GM21447 (cell line): ENCODE data around the gene SOS2.
A peak's percentile ranks its signal among the peaks of the same experiment; 100 is the strongest.

Source experiments
- ATAC-seq: cut with Tn5 transposase; IDR thresholded peaks from one replicate; pipeline ENCODE4 v1.9.1; 2021; ENCODE audit not compliant: unreplicated experiment

Gene SOS2

DNA sequence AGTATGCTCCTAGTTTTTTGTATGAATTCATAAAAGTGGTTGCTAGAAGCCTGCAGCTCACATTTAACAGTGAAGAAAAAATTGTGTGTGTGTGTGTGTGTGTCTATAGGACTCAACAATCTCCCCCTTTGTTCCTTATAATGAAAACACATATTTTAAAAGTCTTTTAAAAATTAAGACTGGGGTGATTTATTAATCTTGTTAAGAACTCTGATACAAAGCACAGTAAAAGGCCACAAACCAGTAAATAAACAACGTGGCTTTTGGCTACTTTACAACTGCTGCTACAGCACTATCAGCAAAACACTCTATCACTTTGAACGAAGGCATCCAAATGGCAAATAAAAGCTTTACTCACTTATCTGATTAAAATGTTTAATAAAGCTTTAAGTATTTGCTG, 114.4 kb downstream of the SOS2 start:
- no peak for ATAC-seq

DNA sequence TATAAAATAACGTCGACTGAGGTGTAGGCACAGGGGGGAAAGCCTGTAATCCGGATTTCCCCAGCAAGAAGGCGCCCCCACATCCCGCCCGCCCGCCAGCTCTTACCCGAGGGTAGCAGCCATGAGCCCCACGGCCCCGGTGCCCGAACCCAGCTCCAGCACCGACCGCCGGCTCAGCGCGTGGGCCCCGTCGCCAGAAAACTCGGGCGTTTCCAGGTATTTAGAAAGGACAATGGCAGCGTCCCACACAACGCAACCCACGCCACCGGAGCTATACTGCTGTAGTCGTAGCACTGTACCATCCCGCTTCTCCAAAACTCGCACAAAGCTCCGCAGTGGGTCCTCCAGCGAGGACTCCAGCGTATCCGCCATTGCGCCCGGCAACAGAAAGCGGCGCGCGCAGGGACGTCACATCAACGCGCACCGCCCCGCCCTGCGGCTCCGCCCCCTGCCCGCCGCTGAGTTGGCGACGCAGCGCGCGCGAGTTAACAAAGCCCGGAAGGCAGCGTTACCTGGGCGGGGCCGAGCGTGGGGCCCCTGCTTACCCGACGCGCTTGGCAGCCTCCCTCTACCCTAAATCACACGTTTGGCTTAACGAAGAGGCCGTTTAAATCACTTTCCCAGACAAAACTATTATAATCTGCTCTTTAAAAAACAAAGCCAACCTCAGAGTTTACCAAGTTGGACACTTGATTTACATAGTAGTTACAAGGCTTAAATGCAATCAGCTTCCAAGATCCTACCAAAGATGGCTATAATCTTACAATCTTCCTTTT, 115.0 kb downstream of the SOS2 start, which contains the start of gene VCPKMT:
Gene VCPKMT, minus strand, starts transcription at position 392 of the 776 bp plus-strand sequence. Its CDS starts 20 bp downstream, at position 372.
- ATAC-seq, result peak; percentile 93

DNA sequence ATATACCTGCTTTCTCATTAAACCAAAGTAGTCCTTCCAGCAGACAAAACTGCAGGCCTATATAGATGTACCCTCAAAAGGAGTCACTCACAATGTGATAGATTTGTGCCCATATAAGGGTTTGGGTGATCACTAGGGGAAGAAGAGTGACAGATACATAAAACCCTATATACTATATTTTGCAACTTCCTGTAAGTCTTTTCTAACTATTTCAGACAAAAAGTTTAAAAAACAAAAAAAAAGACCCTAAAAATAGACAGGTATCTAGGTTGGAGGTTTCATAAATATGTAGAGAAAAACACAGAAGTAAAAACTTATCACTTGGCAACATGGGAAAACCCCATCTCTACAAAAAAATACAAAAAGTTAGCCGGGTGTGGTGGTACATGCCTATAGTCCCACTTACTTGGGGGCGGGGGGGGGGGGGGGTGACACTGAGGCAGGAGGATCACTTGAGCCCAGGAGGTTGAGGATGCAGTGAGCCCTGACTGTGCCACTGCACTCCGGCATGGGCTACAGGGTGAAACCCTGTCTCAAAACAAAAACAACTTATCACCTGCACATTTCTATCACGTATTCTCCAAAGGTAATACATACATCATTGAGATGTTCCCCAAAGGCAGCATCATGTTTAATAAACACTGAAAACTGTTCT, 117.9 kb downstream of the SOS2 start:
- no peak for ATAC-seq

DNA sequence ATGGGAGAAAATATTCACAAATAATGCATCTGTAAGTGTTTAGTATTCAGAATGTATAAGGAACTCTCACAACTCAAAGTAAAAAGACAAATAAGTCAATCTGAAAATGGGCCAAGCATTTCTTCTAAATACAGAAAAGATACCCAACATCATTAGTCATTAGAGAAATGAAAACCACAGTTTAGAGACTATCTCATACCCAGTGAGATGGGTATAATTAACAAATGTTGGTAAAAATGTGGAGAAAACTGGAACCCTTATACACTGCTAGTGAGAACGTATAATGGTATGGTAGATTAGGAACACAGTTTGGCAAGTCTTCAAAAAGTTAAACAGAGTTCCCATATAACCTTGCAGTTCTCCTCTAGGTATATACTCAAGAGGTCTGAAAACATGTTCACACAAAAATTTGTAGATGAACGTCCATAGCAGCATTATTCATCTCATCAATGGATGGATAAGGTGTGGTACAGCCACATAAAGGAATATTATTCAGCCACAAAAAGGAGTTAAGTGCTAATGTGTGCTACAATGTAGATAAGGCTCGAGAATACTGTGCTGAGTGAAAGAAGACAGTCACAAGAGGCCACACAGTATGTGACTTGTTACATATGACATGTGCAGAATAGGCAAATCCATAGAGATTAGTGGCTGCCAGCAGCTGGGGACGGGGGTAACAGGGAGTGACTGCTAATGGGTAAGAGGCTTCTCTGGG, 120.9 kb downstream of the SOS2 start:
- ATAC-seq, result no peak

DNA sequence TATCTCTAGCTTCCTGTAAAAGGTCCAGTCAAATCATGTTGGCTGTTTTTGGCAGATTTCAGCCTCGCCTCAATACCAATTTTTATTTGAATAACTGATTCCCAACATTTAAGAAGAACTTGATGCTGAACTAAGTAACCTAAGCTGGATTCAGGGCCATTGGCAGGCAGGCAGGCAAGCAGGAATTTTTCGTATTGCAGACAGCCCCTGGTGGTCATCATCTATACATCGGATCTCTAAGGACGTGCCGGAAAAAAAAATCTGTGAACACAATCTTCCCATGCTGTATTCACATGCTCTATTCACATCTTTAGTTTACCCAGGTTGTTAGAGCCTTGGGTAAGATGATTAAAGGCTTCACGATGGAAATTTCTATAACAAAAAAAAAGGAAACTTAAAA, 122.0 kb downstream of the SOS2 start:
- no peak for ATAC-seq

DNA sequence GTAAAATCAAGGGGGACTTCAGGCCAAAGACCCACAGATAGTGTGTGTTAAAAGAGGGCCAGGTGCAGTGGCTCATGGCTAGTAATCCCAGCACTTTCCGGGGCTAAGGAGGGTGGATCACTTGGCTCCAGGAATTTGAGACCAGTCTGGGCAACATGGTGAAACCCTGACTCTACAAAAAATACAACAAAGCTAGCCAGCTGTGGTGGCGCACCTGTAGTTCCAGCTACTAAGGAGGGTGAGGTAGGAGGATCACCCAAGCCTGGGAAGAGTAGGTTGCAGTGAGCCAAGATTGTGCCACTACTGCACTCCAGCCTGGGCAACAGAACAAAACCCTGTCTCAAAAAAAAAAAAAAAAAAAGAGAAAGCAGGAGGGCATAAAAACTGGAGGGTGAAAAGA, 123.5 kb downstream of the SOS2 start:
- no peak for ATAC-seq

DNA sequence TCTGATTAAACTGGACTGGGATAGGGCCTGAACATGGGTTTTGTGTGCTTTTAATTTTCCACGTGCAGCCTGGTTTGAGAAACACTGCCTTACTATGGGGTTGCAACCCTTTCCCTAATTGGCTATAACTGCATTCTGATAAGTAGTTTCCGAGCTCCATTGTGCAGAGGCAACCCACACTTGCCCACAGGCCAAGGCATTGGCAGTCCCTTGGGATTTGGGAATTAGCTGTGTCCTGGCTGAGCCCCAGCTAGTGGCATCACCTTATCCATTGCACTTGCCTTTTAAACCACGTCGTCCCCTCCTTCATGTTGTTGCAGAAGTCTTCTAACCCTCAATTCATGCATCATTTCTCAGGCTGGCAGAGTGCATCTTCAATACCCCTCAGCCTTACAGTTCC, 125.2 kb downstream of the SOS2 start:
- no peak for ATAC-seq

DNA sequence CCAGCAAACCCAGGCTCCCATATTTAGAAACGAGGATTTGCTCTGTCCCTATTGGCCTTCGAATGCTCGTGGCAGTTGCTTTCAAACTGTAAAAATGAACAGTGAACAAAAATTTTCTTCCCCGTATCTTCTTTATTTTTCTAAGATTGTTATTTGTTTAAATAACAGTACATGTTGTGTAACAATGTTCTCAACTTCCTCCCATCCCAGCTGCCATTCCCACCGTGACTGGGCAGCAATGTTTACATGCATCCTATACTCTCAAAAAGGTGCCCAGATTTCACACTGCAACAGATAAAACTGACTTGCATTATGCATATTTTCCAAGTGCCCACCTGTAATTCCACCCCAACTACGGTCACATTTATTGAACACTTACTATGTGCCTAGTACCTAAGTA, 127.8 kb downstream of the SOS2 start:
- ATAC-seq, result no peak

DNA sequence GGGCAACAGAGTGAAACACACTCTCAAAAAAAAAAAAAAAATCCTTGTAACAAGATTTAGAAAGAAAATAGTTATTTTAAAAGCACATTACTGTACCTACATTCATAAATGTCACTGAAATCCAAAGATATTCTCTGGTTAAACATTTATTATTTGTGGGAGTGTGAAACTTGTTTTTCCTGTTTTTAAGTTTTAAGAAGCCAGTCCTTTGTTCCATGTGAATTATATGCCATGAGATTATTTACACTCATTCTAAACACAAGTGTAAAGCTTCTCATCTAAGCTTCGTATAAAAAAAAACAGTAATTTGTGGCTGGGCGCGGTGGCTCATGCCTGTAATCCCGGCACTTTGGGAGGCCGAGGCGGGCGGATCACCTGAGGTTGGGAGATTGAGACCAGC, 130.0 kb downstream of the SOS2 start:
- no peak for ATAC-seq

DNA sequence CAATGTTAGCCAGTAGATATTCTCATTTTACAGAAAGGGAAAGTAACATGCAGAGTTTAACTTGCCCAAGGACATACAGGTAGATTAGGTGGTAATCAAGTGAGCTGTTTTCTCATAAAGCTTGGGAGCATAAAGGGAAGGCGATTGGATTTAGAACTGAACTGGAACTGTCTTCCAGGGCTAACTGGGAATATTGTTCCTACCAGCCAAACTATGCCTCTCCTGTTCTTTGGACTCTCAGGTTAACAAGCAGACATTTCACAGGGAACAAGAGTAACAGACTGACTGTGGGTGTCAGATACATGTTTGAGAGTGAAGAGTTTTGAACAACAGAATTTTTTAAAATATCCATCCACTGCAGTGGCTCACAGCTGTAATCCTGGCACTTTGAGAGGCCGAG, 130.6 kb downstream of the SOS2 start:
- no peak for ATAC-seq

DNA sequence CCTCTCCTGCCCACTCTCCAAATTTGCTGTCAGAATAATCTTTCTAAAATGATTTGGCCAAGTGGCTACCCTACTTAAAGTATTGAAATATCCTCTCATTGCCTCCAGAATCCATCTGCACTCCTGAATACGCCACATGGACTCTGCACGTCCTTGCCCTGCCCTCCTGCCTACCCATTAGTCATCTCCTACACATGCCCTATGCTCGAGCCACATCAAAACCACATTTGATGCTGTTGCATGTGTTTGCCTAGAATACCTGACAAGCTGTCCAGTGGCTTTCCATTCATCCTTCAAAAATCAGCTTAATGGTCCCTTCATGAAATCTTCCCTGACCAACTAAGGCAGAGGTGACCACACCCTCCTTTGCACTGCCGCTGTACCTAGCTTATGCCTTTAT, 132.0 kb downstream of the SOS2 start:
- ATAC-seq, result no peak

DNA sequence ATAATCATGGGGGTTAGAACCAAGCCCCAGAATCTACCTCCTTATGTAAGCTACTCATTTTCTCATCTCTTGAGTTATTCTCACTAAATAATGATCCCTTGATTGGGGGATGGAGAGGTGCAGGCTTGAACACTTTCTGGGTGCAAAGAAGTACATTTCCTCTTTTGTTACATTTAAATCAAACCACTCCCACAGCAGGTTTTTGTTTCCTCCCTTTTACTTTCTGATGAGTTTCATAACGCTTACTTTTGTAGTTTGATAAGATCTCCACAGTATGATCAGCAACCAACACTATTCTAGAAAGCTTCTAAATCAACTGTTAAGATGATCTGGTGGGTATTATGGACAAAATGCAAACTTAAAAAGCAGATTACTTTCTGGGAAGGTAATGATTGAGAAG, 135.5 kb downstream of the SOS2 start:
- no peak for ATAC-seq

DNA sequence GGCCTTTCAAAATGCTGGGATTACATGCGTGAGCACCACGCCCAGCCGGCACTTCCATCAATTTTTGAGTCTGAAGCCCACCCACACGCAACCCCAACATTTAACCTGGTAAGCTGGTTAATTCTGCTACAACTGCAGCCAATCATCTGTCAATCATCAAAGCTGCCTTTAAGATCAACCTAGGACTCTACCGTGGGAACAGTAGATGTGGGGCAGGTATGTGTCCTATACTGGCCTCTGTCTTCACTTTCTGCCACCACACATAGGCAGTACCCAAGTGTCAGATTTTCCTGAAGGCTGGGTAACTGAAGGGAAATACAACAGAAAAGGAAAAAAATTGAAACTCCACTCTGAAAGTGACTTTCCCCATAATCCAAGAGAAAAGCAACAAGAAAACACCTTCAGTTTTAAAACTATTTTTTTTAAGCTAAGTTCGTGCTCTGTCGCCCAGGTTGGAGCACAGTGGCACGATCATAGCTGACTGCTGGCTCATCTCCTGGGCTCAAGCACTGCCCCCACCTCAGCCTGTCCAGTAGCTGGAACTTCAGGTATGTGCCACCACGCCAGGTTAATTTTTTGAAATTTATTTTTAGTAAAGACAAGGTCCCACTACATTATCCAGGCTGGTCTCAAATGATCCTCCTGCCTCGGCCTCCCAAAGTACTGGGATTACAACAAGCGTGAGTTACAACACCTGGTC, 137.2 kb downstream of the SOS2 start:
- ATAC-seq, result no peak

DNA sequence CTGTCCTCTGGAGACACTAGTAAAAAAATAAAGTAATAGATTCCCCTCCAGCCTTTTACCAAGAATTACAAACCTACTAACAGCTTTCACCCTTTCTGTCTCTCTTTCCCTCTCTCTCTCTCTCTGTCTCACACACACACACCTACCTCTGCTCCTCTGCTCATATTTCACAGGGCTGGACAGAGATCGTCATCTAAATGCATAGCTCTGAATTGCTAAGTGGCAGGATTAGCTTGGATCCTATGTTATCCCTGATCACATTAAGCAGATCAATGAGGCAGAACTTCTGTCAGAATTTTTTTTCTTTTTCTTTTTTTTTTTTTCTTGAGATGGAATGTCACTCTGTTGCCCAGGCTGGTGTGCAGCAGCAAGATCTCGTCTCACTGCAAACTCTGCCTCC, 137.9 kb downstream of the SOS2 start:
- no peak for ATAC-seq

DNA sequence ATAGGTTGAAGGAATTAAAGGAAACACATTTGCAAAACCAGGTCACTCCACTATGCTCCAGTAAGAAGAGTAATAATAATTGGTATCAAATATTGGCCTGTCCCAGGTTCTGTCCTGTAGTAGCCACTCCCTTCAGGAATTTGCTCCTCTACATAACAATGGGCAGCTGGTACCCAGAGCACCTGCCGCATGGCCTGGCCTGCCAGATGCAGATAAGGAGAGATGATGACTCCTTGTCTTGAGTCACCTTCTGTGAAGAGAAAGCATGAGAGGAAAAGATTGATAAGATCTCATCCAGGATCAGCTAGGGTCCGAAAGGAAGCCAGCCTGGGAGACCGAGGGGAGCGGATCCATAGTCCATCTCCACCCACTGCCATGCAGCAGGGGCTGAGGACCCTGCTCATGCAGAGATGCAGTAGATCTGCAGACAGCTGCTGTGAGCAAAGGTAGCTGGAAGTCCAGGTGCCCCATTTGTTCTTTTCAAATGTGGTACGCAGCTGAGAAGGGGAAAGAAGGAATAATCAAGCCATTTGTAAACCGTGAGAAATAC, 139.3 kb downstream of the SOS2 start:
- ATAC-seq, result no peak

DNA sequence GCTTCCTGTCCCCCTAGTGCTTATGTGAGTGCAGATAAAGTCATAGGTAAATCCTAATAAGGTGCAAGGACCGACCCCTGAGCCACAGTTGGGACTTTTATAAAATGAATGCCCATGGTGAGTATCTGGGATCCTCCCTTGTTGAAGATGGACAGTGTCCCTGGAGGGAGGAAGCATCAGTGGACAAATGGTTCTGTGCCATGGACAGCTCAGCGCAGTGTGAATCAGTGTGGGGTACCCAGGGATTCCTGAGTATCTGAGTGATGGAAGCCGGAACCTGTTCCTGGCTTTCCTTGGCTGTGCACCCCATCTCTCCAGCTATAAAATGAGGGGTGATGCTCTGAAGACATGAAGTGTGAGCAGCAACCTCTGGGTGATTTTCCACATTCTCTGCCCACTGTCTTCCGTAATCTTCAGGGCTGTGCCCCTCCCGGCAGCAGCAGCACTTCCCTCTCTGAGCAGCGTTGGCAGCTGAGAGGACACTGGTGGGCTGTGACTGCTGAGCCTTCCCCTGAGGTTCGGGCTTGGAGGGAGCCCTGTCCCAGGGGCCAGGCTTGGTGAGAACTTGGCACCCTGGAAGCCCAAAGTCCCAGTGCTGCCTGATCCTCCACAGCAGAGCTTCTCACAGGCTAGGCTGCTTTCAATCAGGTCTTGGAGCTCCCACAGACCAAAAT, 140.0 kb downstream of the SOS2 start:
- no peak for ATAC-seq

DNA sequence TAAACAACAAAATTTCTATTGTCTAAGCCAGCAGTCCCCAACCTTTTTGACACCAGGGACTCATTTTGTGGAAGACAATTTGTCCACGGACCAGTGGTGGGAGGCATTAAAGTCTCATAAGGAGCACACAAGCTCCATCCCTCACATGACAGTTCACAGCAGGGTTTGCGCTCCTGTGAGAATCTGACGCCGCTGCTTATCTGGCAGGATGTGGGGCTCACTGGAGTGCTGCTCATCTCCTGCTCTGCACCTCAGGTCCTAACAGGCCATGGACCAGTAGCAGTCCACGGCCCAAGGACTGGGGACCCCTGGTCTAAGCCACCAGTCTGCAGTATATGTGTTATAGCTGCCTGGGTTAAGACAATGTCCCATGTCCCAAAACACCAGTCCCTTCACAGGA, 142.2 kb downstream of the SOS2 start:
- ATAC-seq, result no peak

DNA sequence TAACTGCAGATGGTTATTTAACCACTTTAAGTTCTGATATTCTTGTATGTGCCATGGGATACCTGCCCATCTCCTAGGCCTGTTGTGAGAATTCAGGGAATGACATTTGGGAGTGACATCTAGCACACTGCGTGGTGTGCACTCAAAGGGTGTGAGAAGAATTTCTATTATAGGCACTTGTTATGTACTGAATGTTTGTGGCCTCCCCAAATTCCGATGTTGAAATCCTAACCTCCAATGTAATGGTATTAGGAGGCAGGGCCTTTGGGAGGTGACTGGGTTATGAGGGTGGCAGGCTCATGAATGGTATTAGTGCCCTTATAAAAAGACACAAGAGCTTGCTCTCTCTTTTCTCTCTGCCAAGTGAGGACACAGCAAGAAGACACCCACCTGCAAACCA, 142.6 kb downstream of the SOS2 start:
- no peak for ATAC-seq

DNA sequence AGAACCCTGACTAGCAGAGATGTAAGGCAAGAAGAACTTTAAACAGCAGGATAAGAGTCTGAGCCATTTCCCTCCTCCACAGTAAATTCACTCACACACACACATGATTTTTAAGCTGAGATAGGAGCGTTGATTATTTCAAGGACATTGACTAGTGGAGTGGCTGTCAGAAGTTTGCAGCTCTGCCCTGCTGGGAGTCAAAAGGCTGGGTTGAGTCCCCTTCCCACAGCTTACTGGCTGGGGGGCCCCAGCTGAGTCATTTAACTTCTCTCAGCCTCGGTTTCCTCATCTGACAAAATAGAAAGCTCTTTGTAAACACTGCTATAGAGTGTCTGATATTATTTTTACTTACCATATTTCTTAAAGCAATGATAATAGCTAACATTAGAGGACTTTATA, 143.3 kb downstream of the SOS2 start:
- no peak for ATAC-seq

DNA sequence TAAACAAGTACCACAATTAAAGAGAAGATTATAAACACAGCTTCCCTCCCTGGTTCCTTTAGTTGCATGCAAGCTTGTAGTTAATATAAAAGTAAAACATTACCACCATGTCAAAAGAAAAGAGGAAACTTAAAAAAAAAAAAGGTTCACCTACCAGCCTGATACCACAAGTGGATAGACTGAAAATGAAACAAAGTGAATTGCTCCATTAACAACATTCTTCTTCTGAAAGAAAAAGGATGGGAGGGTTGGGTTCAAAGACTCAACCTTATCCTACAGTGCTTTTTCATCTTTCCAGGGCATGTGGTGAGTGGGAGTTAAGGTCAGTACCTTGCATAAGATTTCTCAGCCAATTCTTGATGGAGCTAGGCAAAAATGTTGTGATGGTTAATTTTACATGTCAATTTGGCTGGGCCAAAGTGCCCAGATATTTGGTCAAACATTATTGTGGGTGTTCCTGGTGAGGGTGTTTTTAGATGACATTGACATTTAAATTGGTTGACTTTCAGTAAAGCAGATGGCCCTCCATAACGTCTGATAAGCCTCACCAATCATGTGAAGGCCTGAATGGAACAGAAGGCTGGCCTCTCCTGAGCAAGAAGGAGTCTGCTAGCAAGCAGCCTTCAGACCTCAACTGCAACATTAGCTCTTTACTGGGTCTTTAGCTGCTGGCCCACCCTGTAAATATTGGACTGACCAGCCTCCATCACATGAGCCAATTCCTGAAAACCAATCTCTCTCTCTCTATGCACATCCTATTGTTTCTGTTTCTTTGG, 143.8 kb downstream of the SOS2 start:
- ATAC-seq, result no peak
